HG03159 (cell line): ENCODE data around the gene P2RX1.

ENCODE experiments used
- ATAC-seq: cut with Tn5 transposase; IDR thresholded peaks from one replicate; pipeline ENCODE4 v1.9.1; 2021; ENCODE audit warnings: mild to moderate bottlenecking, moderate library complexity; ENCODE audit not compliant: unreplicated experiment

P2RX1 gene

GRCh38 chr17:3889325-3890012, 26.8 kb downstream of the P2RX1 start:
- ATAC-seq, result no peak

DNA sequence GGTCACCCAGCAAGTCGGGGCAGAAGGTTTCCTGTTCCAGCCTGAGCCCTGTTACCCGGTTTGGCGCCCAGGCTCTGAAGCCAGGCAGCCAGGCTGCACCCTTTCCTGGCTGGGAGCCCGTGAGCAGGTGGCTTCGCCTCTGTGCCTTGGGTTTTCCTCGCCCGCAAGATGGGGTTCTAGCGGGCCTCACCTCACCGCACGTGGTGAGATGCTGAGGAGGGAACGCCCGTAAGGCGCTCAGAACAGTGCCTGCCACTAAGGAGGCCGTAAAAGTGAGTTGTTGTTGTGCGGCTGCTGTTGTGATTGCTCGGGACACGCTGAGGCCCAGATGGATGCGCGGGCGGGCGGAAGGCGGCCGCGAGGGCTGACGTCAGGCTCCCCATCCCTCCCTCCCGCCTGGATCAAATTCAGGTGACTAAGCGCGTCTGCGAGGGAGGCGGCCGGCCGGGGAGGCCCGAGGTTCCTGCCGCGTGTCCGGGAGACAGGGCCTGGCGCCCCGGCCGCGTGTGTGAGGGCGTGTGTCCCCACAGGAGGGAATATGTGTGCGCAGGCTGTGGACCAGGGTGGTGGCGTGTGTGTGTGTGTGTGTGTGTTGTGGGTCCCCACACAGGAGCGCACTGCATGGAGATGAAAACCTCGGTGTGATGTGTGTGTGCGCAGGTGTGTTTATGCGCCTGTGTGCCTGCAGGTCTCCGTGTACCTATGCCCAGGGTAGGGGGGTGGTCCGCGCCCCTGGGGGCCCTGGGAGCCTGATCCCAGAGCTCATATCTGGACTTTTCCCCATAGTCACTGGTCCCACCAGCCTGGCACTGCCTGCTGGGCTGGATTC, 27.7 kb downstream of the P2RX1 start:
- ATAC-seq, result no peak

GRCh38 chr17:3887804-3888203, 28.5 kb downstream of the P2RX1 start:
- ATAC-seq, result no peak

- ATAC-seq, result no peak
These were observed 28.9 kb downstream of the P2RX1 start for GRCh38 chr17:3887394-3887793.

- ATAC-seq, result no peak
These were observed 29.5 kb downstream of the P2RX1 start for GRCh38 chr17:3886776-3887175.

DNA sequence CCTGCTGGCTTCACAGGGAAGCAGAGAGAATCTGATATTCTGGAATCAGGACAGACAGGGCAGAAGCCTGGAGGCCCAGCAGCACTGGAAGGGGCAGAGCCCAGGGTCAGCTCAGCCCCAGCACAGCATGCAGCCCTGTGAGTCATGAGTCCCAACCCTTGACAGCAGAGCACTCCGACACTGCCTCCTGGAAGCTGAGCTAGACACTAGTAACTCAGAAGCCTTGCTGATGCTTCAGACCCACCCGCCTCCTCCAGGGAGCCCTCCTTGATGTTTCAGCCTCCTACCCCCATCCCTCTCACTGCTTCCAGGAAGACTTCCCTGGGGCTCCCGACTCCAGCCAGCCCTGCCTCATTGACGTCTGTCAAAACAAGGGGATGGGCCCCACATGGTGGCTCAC, 30.3 kb downstream of the P2RX1 start:
- no peak for ATAC-seq

- no peak for ATAC-seq
These were observed 31.0 kb downstream of the P2RX1 start for GRCh38 chr17:3885271-3885670.

- no peak for ATAC-seq
These were observed 32.1 kb downstream of the P2RX1 start for GRCh38 chr17:3884188-3884587.

DNA sequence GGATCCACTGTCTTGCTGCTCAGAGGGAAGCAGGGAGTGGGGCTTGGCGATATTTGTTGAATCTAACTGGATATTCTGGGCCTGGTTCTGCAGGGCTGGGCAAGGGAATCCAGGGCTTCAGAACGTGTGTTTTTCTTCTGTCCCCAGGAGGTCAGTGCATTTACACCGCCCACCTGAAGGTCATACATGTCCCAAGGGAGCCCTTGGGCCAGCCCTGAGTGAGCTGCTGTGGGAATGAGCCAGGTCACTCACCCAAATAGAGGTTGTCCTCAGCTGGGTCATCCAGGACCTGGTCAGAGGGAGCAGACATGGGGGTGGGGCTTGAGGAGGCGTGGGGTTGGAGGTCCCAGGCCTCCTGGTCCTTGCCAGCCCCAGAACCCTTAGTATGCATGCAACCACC, 34.0 kb downstream of the P2RX1 start:
- no peak for ATAC-seq

- ATAC-seq, result no peak
These were observed 35.3 kb downstream of the P2RX1 start for GRCh38 chr17:3880983-3881382.

- no peak for ATAC-seq
These were observed 36.5 kb downstream of the P2RX1 start for GRCh38 chr17:3879591-3880417.

DNA sequence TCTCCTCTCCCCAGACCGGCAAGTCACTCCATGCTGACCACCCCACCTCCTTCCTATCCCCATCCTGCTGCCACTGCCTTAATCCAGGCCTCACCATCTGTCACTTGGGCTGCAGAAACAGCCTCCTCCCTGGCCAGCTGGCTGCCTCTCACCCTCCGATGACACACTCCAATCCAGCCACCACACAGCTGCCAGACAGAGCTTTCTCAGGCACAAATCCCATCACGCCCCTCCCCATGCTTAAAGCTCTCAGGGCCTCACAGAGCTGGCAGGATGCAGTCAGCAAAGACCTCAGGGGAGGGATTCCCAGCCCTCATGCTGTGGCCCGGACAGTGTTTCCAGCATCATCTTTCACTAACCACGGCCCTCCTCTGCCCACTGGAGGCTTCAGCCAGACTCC, 37.1 kb downstream of the P2RX1 start:
- no peak for ATAC-seq

- no peak for ATAC-seq
These were observed 39.0 kb downstream of the P2RX1 start for GRCh38 chr17:3877220-3877619.

DNA sequence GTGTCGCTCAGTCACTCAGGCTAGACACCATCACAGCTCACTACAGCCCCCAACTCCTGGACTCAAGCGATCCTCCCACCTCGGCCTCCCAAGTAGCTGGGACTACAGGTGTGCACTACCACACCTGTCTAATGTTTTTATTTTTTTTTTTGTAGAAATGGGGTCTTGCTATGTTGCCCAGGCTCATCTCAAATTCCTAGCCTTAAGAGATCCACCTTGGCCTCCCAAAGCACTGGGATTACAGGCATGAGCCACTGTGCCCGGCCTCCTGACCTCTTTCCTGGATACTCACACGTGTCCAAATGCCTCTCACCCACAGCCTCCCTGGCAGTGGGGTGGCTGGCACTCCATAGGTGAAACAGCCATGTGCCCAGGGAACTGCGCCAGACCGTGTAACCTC, 40.9 kb downstream of the P2RX1 start:
- ATAC-seq, result no peak

DNA sequence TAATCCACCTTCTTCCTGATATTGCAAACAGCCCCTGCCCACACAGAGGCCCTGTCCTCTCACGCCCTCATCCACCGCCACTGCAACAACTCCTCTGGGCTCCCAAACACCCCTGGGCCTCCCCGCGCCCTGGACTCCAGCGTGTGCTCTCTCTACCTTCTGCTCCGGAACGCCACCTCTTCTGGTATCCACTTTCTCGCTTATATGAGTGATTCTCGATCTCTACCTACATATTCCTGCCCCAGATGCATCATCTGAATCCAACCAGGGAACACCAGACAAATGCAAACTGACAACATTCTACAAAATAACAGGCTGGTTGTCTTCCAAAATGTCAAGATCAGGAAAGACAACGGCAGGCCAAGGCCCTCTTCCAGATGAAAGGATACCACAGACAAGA, 42.4 kb downstream of the P2RX1 start:
- no peak for ATAC-seq

DNA sequence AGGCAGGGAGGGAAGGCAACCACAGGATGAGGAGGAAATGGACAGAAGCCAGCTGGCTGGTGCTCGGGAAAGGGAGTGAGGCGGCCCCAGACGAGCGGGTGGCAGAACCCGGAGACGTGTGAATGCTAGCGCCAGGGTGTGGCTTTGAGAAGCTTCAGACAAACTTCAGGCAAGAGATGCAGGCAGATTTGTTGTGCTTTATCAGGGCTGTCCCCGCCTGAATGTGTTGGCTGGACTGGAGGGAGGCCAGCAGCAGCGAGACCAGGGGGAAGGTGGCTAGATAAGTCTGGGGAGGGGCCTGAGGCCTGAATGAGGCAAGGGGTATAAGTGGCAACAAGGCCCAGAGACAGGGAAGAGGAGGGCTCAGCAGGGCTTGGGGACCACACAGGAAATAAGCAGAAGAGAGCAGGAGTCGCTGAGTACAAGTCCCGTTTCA, 45.4 kb downstream of the P2RX1 start:
- ATAC-seq, result no peak

DNA sequence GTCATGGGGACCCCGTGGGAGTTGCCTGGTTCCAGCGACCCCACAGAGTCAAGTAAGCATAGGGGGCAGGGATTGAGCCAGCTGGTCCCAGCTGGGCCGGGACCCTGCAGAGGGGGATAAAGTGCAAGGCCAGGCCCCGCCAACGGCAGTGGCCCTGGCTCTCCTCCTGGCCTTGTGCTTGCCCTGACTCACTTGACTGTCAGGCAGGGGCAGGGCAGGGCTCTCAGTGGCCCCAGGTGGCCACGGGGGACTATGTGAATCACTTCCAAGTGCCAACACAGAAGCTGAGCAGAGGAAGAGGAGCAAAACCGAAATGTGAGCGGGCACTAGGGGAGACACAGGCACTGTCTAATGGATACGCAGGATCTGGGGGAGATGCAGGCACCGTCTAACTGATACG, 48.7 kb downstream of the P2RX1 start:
- ATAC-seq, result no peak

GRCh38 chr17:3867106-3867505, 49.2 kb downstream of the P2RX1 start:
- ATAC-seq, result no peak

DNA sequence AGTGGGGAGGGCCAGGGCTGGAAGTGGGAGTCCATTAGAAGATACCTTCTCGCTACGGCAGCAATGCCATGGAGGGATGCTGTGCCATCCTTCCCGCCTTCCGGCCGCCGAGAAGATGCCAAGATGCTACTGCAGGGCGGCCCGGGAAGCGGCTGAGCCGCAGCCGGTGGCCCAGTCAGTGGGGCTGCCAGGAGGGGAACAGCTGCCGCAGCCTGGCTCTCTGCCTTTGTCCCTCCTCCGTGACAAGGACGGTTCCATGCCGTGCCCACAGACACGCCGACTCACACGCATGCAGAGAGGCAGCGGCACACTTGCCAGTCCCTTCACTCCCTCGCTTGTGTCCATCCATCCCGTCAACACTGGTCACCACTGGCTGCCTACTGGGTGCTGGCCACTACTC, 50.0 kb downstream of the P2RX1 start:
- ATAC-seq, result no peak

DNA sequence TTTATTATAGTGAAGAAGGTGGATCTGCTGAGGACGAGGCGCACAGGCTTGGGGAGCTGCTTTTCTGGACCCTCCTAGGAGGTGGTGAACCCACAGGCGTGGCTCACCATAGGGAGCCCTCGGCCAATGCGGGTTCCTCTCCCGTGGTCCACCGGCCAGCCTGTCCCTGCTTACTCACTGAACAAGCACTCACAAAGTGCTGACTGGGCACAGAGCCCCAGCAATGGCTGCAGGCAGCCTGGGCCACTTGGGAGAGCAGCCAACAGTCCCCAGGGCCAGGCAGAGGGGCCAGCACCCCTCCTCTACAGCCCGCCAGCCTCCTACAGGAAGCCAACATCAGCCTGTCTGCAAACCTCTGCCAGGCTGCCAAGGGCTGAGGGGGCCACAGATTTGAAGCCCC, 51.1 kb downstream of the P2RX1 start:
- ATAC-seq, result no peak

- ATAC-seq, result no peak
These were observed 51.7 kb downstream of the P2RX1 start for GRCh38 chr17:3864534-3864933.
